Measurements from ENCODE around the gene COL17A1.

The COL17A1 gene

GRCh38 chr10:104052431-104052830, 33.2 kb downstream of the COL17A1 start:
- no peak for TF ChIP-seq GATA2 (IDR thresholded peaks at IDR 0.05; ENCODE audit: low read depth, low read length)
- no peak for TF ChIP-seq GATA3 (IDR thresholded peaks at IDR 0.05; ENCODE audit: low read depth, low read length)

GRCh38 chr10:104049504-104050250, 36.0 kb downstream of the COL17A1 start:
- no peak for TF ChIP-seq GATA2 (IDR thresholded peaks at IDR 0.05; ENCODE audit: low read depth, low read length)
- no peak for TF ChIP-seq GATA3 (IDR thresholded peaks at IDR 0.05; ENCODE audit: low read depth, low read length)

GRCh38 chr10:104046651-104047050, 39.0 kb downstream of the COL17A1 start:
- no peak for TF ChIP-seq GATA3 (IDR thresholded peaks at IDR 0.05; ENCODE audit: low read depth, low read length)
- no peak for TF ChIP-seq GATA2 (IDR thresholded peaks at IDR 0.05; ENCODE audit: low read depth, low read length)

- TF ChIP-seq GATA2 (IDR thresholded peaks at IDR 0.05; ENCODE audit: low read depth, low read length) (no peak), GATA3 (IDR thresholded peaks at IDR 0.05; ENCODE audit: low read depth, low read length) (no peak)
Measured at GRCh38 chr10:104045151-104046089, 40.3 kb downstream of the COL17A1 start.

- TF ChIP-seq GATA2 (IDR thresholded peaks at IDR 0.05; ENCODE audit: low read depth, low read length) (no peak), GATA3 (IDR thresholded peaks at IDR 0.05; ENCODE audit: low read depth, low read length) (no peak)
Measured at GRCh38 chr10:104043854-104044253, 41.8 kb downstream of the COL17A1 start.

GRCh38 chr10:104043185-104043830, 42.4 kb downstream of the COL17A1 start:
- TF ChIP-seq GATA3 (IDR thresholded peaks at IDR 0.05; ENCODE audit: low read depth, low read length): no peak
- TF ChIP-seq GATA2 (IDR thresholded peaks at IDR 0.05; ENCODE audit: low read depth, low read length): no peak

GRCh38 chr10:104041891-104042535, 43.7 kb downstream of the COL17A1 start:
- TF ChIP-seq GATA2 (IDR thresholded peaks at IDR 0.05; ENCODE audit: low read depth, low read length): no peak
- TF ChIP-seq GATA3 (IDR thresholded peaks at IDR 0.05; ENCODE audit: low read depth, low read length): no peak

- TF ChIP-seq GATA2 (IDR thresholded peaks at IDR 0.05; ENCODE audit: low read depth, low read length): no peak
- TF ChIP-seq GATA3 (IDR thresholded peaks at IDR 0.05; ENCODE audit: low read depth, low read length): no peak
Measured at GRCh38 chr10:104040862-104041789, 44.6 kb downstream of the COL17A1 start.

GRCh38 chr10:104040382-104040781, 45.3 kb downstream of the COL17A1 start:
- TF ChIP-seq GATA2 (IDR thresholded peaks at IDR 0.05; ENCODE audit: low read depth, low read length) (no peak), GATA3 (IDR thresholded peaks at IDR 0.05; ENCODE audit: low read depth, low read length) (no peak)

- TF ChIP-seq GATA3 (IDR thresholded peaks at IDR 0.05; ENCODE audit: low read depth, low read length) (no peak), GATA2 (IDR thresholded peaks at IDR 0.05; ENCODE audit: low read depth, low read length) (no peak)
Measured at GRCh38 chr10:104038958-104039752, 46.5 kb downstream of the COL17A1 start.

- TF ChIP-seq GATA3 (IDR thresholded peaks at IDR 0.05; ENCODE audit: low read depth, low read length): no peak
- TF ChIP-seq GATA2 (IDR thresholded peaks at IDR 0.05; ENCODE audit: low read depth, low read length): no peak
Measured at GRCh38 chr10:104038537-104038936, 47.1 kb downstream of the COL17A1 start.
